Cortex of kidney (tissue), 1 donor: Measurements from ENCODE around the gene HOXB3.

ENCODE experiments used
- DNase-seq: peaks from one replicate; lab custom pipeline; 2025; lab: John Stamatoyannopoulos, UW

Gene HOXB3

GRCh38 chr17:48612456-48612853 is 22.4 kb upstream of the HOXB3 start:
- DNase-seq, result no peak

- no peak for DNase-seq
These were observed 21.8 kb upstream of the HOXB3 start for GRCh38 chr17:48611681-48612455.

- DNase-seq, result no peak
These were observed 21.2 kb upstream of the HOXB3 start for GRCh38 chr17:48611213-48611612.

GRCh38 chr17:48610282-48611211 is 20.5 kb upstream of the HOXB3 start, which contains the start of gene HOXB7:
Gene HOXB7, minus strand, starts transcription at chr17:48611017. Its CDS starts 99 bp downstream, at chr17:48610918.
- DNase-seq, result no peak

- DNase-seq, result no peak
These were observed 19.8 kb upstream of the HOXB3 start for GRCh38 chr17:48609759-48610281.

GRCh38 chr17:48609033-48609432 is 19.0 kb upstream of the HOXB3 start:
- no peak for DNase-seq

- DNase-seq, result no peak
These were observed 18.4 kb upstream of the HOXB3 start for GRCh38 chr17:48608494-48608834.

GRCh38 chr17:48606892-48607614 is 17.0 kb upstream of the HOXB3 start:
- DNase-seq, result no peak

GRCh38 chr17:48605991-48606891 is 16.2 kb upstream of the HOXB3 start:
- DNase-seq, result no peak

GRCh38 chr17:48605409-48605919 is 15.4 kb upstream of the HOXB3 start:
- no peak for DNase-seq

- no peak for DNase-seq
These were observed 14.8 kb upstream of the HOXB3 start, which contains the start of gene HOXB6 for GRCh38 chr17:48604770-48605329. Gene HOXB6, minus strand, starts transcription at chr17:48604986. Its CDS starts 6,836 bp downstream, at chr17:48598150.

- DNase-seq, result no peak
These were observed 14.1 kb upstream of the HOXB3 start for GRCh38 chr17:48603959-48604769.

GRCh38 chr17:48601539-48602425 is 11.7 kb upstream of the HOXB3 start:
- DNase-seq, result no peak

- DNase-seq, result no peak
These were observed 11.1 kb upstream of the HOXB3 start for GRCh38 chr17:48601207-48601538.

GRCh38 chr17:48600244-48601098 is 10.4 kb upstream of the HOXB3 start:
- no peak for DNase-seq

GRCh38 chr17:48599354-48599753 is 9.3 kb upstream of the HOXB3 start:
- DNase-seq, result no peak

GRCh38 chr17:48598736-48599135 is 8.7 kb upstream of the HOXB3 start:
- no peak for DNase-seq
